Right lobe of liver (tissue), 4 donors: ENCODE results near the gene CLASP2.

ENCODE experiments used
- POLR2A ChIP-seq: fragments of 450-650 bp; IDR thresholded peaks from one replicate; pipeline ENCODE4 v1.6.1; 2017; ENCODE audit warnings: antibody characterized with exemption, mild to moderate bottlenecking
- TF ChIP-seq, protein P1 (sequence below), 4 donors: fragments of 200-600 bp in 3 of 4; fragments of 450-650 bp in 1 of 4; IDR thresholded peaks; one replicate each; pipeline versions ENCODE4 v1.5.1 to v1.8.0; 2016 to 2022; ENCODE audit warnings: antibody characterized with exemption in 4 of 4, mild to moderate bottlenecking in 2 of 4
- donor health status: DM: no; HTN: no; CAD: no.
- donor health status: DM: no; HTN: no; CAD: no.
- donor health status: DM: no; HTN: yes; CAD: no.

DNA sequence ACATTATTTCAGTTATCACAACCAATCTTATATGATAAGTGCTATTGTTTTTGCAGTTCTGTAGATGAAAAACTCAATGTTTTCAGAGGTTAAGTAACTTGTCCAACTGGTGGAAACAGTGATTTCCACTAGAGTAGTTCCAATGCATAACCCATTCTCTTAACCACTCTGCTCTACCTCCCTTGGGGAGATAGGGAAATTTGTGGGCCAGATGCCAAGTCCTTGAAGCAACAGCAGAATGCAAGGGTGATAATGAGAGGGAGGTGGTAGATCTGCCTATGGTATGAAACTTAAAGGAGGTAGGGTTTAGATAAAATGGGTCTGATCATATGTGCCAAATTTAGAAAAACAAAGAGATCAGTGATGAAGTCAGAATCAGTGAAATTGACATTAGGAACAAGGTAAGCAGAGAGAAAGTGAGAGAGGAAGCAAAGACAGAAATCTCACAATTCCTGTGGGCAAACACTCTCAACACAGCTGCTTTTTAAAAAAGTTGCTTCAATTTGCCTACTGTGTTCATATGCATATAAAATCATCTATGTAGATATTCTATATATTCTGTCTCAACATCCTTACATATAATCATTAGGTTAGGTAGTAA lies 227.3 kb downstream of the CLASP2 start:
- TF ChIP-seq, protein P1, sequence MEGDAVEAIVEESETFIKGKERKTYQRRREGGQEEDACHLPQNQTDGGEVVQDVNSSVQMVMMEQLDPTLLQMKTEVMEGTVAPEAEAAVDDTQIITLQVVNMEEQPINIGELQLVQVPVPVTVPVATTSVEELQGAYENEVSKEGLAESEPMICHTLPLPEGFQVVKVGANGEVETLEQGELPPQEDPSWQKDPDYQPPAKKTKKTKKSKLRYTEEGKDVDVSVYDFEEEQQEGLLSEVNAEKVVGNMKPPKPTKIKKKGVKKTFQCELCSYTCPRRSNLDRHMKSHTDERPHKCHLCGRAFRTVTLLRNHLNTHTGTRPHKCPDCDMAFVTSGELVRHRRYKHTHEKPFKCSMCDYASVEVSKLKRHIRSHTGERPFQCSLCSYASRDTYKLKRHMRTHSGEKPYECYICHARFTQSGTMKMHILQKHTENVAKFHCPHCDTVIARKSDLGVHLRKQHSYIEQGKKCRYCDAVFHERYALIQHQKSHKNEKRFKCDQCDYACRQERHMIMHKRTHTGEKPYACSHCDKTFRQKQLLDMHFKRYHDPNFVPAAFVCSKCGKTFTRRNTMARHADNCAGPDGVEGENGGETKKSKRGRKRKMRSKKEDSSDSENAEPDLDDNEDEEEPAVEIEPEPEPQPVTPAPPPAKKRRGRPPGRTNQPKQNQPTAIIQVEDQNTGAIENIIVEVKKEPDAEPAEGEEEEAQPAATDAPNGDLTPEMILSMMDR (IDR thresholded peaks at IDR 0.05) = no peak
- no peak for TF ChIP-seq POLR2A
